Mesodermal cell (in vitro differentiated cells): ENCODE results near the gene RAB34.
A peak's percentile ranks its signal among the peaks of the same experiment; 100 is the strongest.

Experiments used
- H3K27ac ChIP-seq: 2 replicates; pipeline ENCODE4 v1.7.0; 2013; ENCODE audit warnings: mild to moderate bottlenecking, low read depth, low read length, moderate library complexity; ENCODE audit not compliant: severe bottlenecking
- H3K36me3 ChIP-seq: 2 replicates; pipeline ENCODE4 v1.7.1; 2013; ENCODE audit warnings: mild to moderate bottlenecking, low read length, moderate library complexity; ENCODE audit not compliant: control insufficient read depth, insufficient read depth
- H3K4me1 ChIP-seq: one replicate; pipeline ENCODE4 v1.7.1; 2013; ENCODE audit warnings: mild to moderate bottlenecking, low read length; ENCODE audit not compliant: insufficient read depth, control insufficient read depth, poor library complexity, severe bottlenecking
- H3K4me3 ChIP-seq: 2 replicates; pipeline ENCODE4 v1.7.0; 2013; ENCODE audit warnings: low read length, control low read depth, mild to moderate bottlenecking; ENCODE audit not compliant: insufficient read depth, poor library complexity, severe bottlenecking; ENCODE audit errors: extremely low read depth
- H3K9me3 ChIP-seq: 2 replicates; pipeline ENCODE4 v1.7.1; 2013; ENCODE audit warnings: mild to moderate bottlenecking, low read length, moderate library complexity; ENCODE audit not compliant: control insufficient read depth
- WGBS, 2 experiments: methylation state at CpG; one replicate each; pipeline ENCODE4 v1.1.5; 2013; ENCODE audit warnings: missing lambda C conversion rate in 2 of 2; ENCODE audit not compliant: insufficient coverage in 2 of 2; 5-methylcytosine and 5-hydroxymethylcytosine counted together

RAB34 gene

DNA sequence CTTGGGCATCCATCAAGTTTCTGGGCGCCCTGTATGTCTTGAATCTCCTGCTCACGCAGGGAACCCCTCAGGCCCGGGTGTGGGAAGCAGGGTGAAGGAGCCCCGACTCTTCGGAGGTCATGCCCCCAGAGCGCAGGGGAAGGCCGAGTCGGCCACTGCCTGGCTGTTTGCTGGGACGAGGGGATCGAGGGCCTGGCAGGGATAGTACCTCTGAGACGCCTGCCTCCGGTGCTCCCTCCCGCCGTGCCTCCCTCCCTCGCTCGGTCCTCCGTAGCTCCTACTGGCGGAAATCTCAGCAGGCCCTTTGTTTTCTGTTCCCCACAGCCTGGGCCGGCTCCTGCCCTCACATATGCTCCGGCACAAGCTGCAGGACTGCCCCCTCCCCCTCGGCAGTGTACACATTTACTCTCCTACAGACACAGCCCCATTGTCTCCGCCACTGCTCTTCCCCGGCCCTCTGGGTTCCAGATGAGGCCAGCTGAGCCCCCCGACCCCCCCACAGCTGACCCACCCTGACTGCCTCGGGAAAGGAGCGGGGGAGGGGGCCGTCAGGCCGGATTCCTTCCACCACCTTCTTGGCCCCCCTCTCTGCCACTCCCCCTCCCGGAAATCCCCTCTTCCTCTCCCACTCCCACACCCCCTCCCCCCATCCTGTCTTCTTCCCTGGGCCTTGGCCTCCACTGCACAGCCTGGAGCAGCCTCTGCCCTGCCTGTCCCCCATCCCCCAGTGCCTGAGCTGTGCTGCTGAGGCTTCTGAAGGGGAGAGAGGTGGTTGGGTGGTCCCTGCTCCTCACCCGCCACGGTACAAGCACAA lies 27.5 kb upstream of the RAB34 start:
- WGBS, 2 experiments: 0 to 2% methylated on average over 17 to 20 of the region's 31 CpGs
- H3K4me1 ChIP-seq: peaks cover 23% of the 10 kb centered on the region
- no peaks in the 10 kb centered on the region for H3K9me3 ChIP-seq
- H3K4me3 ChIP-seq: peak overlapping the region; percentile 98
- peaks cover 57% of the 10 kb centered on the region for H3K36me3 ChIP-seq
- H3K27ac ChIP-seq: peak overlapping the region; percentile 100

DNA sequence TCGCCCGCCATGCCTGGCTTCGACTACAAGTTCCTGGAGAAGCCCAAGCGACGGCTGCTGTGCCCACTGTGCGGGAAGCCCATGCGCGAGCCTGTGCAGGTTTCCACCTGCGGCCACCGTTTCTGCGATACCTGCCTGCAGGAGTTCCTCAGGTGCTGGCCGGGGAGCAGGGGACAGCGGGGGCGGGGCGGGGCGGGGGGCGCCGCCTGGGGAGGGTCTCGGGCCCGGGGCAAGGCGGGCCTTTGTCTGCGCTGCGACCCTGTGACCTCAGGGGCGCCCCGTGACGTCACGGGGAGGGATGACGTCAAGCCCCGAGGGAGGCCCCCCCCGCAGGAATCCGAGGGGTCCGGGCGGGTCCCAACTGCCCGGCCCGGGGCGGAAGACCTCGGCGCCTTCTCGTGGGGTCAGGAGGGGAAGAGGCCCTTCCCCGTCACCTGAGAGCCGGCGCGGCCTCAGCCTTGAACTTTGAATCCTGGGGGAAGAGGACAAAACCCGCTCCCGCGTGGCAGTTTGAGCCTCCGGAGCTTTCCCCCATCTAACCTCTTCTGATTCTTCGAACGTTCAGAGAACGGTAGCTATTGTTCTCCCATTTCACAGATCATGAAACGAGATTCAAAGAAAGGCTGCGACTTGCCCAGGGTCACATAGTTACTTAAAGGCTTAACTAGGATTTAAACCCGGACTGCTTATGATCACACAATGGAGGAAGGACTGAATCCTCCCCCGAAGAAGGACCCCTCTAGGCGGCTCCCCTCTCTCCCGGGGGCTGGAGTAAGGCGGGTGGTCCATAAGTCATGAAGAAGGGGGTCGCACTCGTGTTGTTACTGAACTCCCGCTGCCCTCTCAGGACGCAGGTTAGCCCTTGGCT lies 26.7 kb upstream of the RAB34 start:
- Histone ChIP-seq H3K9me3 (no peaks in the 10 kb centered on the region), H3K36me3 (peaks cover 56% of the 10 kb centered on the region), H3K4me1 (peaks cover 23% of the 10 kb centered on the region), H3K4me3 (peak overlapping the region; percentile 98), H3K27ac (peak overlapping the region; percentile 100)
- 0 to 1% methylated on average over 41 to 46 of the region's 61 CpGs for WGBS, 2 experiments

DNA sequence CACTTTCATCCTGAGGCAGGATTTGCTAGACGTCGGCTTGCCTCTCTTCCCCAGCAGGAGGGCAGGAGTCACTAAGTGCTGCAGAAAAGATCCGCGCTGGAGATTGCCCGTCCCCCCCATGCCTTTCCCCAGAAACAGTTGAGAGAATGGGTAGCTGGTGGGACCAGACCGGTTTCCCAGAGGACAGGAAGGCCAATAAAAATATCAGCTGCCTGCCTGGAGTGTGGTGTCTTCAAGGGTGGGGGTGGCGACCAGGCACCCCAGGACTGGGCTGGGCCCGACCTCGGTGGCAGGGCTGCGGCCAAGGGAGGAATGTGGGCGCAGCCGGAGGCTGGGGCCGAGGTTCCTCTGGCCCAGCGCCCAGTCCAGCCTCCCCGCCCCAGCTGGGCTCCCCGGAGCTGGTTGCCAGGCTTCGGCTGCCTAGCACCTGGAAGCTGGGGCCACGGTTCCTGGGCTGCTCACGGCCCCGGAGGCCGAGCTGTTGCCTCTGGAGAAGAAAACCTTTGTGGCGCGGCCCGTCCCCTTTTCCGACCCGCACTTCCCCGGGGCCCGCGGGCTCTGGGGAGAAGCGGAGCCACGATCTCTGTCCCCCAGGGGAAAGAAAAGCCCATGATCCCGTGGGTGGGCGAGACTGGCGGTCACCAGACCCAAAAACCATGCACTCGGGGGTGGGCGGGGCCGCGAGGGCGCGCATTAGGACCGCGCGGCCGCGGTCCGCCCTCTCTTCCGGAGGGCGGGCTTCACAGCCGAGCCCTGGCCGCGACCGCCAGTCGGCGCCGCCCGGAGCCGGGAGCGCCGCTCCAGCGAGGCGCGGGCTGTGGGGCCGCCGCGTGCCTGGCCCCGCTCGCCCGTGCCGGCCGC lies 25.8 kb upstream of the RAB34 start, which contains the start of gene TRAF4:
Gene TRAF4 (plus strand): TSS at position 769 of the 861 bp plus-strand sequence. CDS start 102 bp downstream, outside the sequence.
- WGBS, 2 experiments: 1% methylated on average over 49 to 69 of the region's 70 CpGs
- peak within 1 kb of the TSS; percentile 100 for H3K27ac ChIP-seq
- H3K36me3 ChIP-seq: peaks cover 52% of the 10 kb centered on the region
- peak within 1 kb of the TSS; percentile 98 for H3K4me3 ChIP-seq
- no peaks in the 10 kb centered on the region for H3K9me3 ChIP-seq
- H3K4me1 ChIP-seq: peaks cover 23% of the 10 kb centered on the region

DNA sequence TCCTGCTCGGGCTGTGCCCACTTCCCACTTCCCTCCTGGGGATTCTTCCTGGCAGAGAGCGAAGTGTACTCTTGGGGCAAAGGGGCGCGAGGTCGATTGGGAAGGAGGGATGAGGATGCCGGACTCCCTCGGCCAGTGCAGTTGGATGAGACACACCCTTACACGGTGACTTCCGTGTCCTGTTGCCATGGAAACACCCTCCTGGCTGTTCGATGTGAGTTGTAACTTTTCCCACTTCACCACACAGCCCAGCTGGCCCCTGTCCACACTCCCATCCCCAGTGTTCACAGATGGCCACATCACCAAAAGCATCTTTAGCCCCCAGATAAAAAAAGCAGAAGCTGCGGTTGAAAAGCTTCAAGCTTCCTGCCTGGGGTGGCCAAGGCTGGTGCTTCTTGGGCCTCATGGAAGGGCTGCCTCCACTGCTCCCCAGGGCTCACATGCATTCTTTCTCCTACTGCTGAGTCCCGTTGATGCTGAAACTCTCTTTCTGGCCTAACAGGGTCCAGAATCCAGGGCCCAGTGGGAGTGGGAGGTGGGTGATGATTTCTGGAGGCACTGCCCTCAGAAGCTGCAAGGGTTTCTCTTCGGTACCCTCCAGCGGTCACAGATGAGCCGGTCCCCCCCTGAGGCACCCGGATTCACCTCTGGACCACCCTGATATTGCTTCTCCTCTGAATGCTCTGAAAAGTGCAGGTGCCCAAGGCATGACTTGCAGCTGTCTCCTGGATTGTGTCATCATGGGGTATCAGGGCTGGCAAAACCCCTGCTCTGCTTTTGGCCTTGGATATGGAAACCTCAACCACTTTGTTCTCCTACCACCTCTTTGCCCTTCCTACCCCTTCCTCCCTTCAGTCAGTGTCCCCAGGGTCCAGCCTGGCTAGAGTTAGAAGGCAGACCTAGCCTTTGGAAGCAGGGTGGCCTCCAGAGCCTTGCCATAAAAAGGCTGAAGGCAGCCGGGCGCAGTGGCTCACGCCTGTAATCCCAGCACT lies 24.0 kb upstream of the RAB34 start:
- Histone ChIP-seq H3K4me3 (no peak overlapping the region), H3K36me3 (peaks cover 38% of the 10 kb centered on the region), H3K4me1 (peaks cover 15% of the 10 kb centered on the region), H3K9me3 (no peaks in the 10 kb centered on the region), H3K27ac (no peak overlapping the region)
- 94 to 95% methylated on average over 7 to 17 of the region's 19 CpGs for WGBS, 2 experiments

DNA sequence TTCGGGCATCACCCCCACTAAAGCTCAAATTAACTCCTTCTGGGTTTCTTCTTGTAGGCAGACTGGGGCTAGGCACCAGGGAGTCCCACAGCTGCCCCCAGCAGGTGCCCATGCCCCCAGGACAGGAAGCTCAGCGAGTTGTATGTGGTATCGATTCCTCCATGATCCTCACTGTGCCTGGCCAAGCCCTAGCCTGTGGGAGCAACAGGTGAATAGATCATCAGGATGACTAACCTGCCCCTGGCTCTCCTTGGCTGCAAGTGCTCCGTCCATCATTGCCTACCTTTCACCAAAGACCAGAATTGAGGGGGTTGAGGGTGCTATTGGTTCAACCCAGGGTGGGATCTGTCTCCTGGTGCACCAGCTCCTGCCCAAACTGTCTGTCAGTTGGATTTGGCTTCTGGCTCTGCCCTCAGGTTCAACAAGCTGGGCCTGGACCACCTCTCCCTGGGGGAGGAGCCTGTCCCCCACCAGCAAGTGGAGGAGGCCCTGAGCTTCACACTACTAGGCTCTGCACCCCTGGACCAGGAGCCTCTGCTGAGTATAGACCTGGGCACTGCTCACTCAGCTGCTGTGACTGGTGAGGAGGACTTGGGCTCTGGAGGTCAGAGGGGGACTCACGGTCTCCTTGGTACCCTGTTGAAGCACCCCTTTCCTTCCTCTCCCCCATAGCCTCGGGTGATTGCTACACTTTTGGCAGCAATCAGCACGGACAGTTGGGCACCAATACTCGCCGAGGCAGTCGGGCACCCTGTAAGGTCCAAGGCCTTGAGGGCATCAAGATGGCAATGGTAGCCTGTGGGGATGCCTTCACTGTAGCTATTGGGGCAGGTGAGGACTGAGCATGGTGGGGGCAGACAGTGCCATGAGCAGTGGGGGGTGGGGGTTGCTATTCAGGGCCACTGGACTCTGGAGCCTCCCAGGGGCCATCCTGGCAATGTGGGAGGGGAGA lies 23.0 kb upstream of the RAB34 start:
- no peak overlapping the region for H3K4me3 ChIP-seq
- H3K4me1 ChIP-seq: peaks cover 5% of the 10 kb centered on the region
- WGBS, 2 experiments: 93 to 96% methylated on average over 8 of the region's 10 CpGs
- peaks cover 28% of the 10 kb centered on the region for H3K36me3 ChIP-seq
- H3K9me3 ChIP-seq: no peaks in the 10 kb centered on the region
- H3K27ac ChIP-seq: no peak overlapping the region

DNA sequence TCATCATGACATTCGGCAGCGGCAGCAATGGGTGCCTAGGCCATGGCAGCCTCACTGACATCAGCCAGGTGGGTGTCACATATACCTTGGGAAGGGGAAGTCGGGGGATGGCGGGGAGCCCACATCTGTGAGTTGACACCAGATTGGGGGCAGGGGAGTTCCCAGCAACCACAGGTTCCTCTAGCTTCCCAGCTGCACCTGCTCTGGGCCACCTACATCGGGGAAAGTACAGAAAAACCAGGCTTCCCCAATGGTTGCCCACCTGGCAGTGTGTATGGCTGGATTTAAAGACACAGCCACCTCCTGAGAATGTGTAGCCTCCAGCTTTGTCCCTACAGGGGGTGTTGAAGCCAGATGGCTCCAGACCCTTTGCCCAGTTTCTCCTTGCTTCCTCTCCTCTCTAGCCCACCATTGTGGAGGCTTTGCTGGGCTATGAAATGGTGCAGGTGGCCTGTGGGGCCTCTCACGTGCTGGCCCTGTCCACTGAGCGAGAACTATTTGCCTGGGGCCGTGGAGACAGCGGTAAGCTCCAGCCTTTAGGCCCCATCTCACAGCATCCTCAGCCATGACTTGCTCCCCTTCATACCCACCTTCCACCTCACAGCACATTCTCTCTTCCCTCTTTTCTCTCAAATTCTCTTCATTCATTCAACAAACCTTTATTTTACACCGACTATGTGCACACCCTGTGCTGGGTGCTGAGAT lies 21.2 kb upstream of the RAB34 start:
- no peak overlapping the region for H3K27ac ChIP-seq
- peaks cover 26% of the 10 kb centered on the region for H3K36me3 ChIP-seq
- H3K4me1 ChIP-seq: peaks cover 3% of the 10 kb centered on the region
- no peak overlapping the region for H3K4me3 ChIP-seq
- 98 to 99% methylated on average over 7 of the region's 10 CpGs for WGBS, 2 experiments
- no peaks in the 10 kb centered on the region for H3K9me3 ChIP-seq

DNA sequence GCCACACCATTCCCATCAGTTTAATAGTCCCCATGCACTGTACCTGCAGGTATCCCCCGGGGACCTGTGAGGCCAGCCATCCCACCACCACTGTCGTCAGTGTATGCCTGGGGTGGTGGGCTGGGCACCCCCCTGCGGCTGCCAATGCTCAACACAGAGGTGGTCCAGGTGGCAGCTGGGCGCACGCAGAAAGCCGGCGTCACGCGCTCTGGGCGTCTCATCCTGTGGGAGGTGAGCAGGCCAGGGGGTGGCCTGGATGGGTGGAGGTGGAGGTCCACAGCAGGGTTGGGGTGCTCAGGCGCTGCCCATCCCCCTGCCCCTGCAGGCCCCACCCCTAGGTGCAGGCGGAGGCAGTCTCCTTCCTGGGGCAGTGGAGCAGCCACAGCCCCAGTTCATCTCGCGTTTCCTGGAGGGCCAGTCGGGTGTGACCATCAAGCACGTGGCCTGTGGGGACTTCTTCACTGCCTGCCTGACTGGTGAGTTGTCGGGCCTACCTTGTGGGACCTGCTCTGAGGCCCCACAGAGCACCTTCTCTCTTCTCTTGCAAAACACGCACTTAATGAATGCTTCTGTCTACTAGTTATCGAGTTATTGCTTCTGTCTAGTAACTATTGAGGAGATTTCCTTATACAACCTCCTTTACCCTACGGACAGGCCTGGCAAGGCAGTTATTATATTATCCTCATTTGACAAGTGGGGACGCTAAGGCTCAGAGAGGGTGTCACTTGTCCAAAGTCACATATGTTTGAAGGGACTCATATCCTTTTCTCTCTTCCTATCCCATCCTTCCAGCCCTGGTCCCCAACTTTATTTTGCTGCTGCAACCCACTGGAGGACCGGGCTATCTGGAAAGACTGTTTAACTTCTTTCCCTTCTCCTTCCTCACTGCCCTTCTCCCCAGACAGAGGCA lies 20.4 kb upstream of the RAB34 start:
- Histone ChIP-seq H3K4me3 (no peak overlapping the region), H3K9me3 (no peaks in the 10 kb centered on the region), H3K4me1 (peaks cover 3% of the 10 kb centered on the region), H3K36me3 (peaks cover 26% of the 10 kb centered on the region), H3K27ac (no peak overlapping the region)
- WGBS, 2 experiments: 96 to 97% methylated on average over 15 to 16 of the region's 22 CpGs

DNA sequence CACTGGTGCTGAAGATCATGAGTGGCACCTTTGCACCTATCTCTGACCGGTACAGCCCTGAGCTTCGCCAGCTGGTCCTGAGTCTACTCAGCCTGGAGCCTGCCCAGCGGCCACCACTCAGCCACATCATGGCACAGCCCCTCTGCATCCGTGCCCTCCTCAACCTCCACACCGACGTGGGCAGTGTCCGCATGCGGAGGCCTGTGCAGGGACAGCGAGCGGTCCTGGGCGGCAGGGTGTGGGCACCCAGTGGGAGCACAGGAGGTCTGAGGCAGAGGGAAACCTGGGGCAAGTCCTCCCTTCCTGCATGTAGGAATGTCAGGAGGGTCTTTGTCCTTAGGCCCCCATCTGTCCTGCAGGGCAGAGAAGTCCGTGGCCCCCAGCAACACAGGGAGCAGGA lies 19.6 kb upstream of the RAB34 start:
- no peaks in the 10 kb centered on the region for H3K9me3 ChIP-seq
- 95% methylated on average over 10 to 12 of the region's 12 CpGs for WGBS, 2 experiments
- peaks cover 3% of the 10 kb centered on the region for H3K4me1 ChIP-seq
- no peak overlapping the region for H3K4me3 ChIP-seq
- H3K36me3 ChIP-seq: peaks cover 26% of the 10 kb centered on the region
- H3K27ac ChIP-seq: no peak overlapping the region
